HL-60 (cell line): ENCODE results near the gene ERGIC1.

Experiments used
- GABPA ChIP-seq: IDR thresholded peaks from 2 replicates; pipeline ENCODE4 v1.6.1; 2012; ENCODE audit warnings: low read depth
- POLR2AphosphoS5 ChIP-seq: IDR thresholded peaks from 2 replicates; pipeline ENCODE4 v1.6.1; 2012; ENCODE audit warnings: low read depth
- SPI1 ChIP-seq: IDR thresholded peaks from 2 replicates; pipeline ENCODE4 v1.6.1; 2012; ENCODE audit warnings: low read depth, mild to moderate bottlenecking, borderline replicate concordance
- TF ChIP-seq, protein P1 (sequence below): IDR thresholded peaks from one replicate; pipeline ENCODE4 v1.5.1; 2011; ENCODE audit warnings: low read length, control low read depth, inconsistent platforms; ENCODE audit not compliant: insufficient read depth

DNA sequence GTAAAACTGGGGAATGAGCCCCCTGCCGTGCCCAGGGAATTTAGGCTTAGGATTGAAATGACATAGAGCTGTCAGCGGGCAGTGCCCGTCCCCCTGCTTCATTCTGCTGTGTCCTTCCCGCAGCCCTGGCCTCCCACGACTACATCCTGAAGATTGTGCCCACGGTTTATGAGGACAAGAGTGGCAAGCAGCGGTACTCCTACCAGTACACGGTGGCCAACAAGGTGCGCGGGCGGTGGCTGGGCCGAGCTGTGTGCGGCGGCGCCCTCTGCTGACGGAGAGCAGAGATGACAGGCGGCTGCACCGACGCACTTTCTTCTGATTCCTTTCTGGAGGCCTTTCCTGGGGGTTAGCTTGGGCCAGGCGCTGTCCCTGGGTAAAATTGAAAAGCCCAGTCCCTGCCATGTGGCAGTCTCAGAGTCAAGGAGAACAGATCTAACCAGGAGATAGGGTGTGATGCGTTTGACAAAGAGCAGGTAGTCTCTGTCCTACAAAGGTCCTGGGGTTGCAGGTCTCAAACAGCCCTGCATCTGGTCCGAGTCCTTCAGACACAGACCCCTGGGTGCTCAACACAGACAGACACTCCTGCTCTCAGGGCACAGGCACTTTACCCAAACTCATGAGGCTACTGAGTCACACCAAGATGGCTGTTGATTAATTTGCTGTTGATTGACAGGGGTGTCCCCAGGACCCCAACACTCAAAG lies 98.4 kb downstream of the ERGIC1 start:
- TF ChIP-seq, protein P1, sequence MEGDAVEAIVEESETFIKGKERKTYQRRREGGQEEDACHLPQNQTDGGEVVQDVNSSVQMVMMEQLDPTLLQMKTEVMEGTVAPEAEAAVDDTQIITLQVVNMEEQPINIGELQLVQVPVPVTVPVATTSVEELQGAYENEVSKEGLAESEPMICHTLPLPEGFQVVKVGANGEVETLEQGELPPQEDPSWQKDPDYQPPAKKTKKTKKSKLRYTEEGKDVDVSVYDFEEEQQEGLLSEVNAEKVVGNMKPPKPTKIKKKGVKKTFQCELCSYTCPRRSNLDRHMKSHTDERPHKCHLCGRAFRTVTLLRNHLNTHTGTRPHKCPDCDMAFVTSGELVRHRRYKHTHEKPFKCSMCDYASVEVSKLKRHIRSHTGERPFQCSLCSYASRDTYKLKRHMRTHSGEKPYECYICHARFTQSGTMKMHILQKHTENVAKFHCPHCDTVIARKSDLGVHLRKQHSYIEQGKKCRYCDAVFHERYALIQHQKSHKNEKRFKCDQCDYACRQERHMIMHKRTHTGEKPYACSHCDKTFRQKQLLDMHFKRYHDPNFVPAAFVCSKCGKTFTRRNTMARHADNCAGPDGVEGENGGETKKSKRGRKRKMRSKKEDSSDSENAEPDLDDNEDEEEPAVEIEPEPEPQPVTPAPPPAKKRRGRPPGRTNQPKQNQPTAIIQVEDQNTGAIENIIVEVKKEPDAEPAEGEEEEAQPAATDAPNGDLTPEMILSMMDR = peak; percentile 68
- TF ChIP-seq POLR2AphosphoS5 (no peak), GABPA (no peak), SPI1 (no peak)
